Measurements from ENCODE around the gene TLDC2.

GRCh38 chr20:36927704-36928103 is 51.8 kb downstream of the TLDC2 start:
- TF ChIP-seq FOXK2 (IDR thresholded peaks at IDR 0.05) (no peak), FOXM1 (IDR thresholded peaks at IDR 0.05; ENCODE audit: borderline replicate concordance) (no peak), BHLHE40 (IDR thresholded peaks at IDR 0.05; ENCODE audit: borderline replicate concordance) (no peak), SP1 (IDR thresholded peaks at IDR 0.05) (no peak), FOXA1 (IDR thresholded peaks at IDR 0.05) (no peak), ARNT (IDR thresholded peaks at IDR 0.05) (no peak), HDGF (IDR thresholded peaks at IDR 0.05; ENCODE audit: borderline replicate concordance) (no peak), SUZ12 (IDR thresholded peaks at IDR 0.05) (no peak), TARDBP (IDR thresholded peaks at IDR 0.05) (no peak), NFRKB (IDR thresholded peaks at IDR 0.05) (no peak), ELF4 (IDR thresholded peaks at IDR 0.05) (no peak), PKNOX1 (IDR thresholded peaks at IDR 0.05) (no peak), ZNF384 (IDR thresholded peaks at IDR 0.05) (no peak)
